Panc1 (cell line): ENCODE measurements around the gene IL13. TPM values are rescaled to one million over a fixed set of nuclear protein-coding genes. Genes with fewer than 3 reads are reported as not detected.

Experiments used
- ATAC-seq: fragments of 200-7000 bp; cut with Tn5 transposase; 2 replicates; pipeline ENCODE4 v1.9.1; 2020; ENCODE audit warnings: mild to moderate bottlenecking, moderate library complexity
- BruUV-seq: library from RNA; stranded (reverse); fragments of 400-500 nt; replicated peaks from 2 replicates; lab custom pipeline; 2021; lab: Mats Ljungman, UMichigan
- CTCF ChIA-PET: fragments of 300-600 bp; sonication (Branson Sonifier 250); formaldehyde crosslinking; loops from one replicate; lab custom pipeline; 2022; ENCODE audit warnings: antibody characterized with exemption; lab: Charles Lee
- POLR2A ChIA-PET: fragments of 300-600 bp; sonication (Branson Sonifier 250); formaldehyde crosslinking; loops from one replicate; lab custom pipeline; 2022; ENCODE audit warnings: antibody characterized with exemption; lab: Charles Lee
- DNase-seq: peaks from one replicate; pipeline ENCODE4 v3.0.0-alpha.2; 2010; ENCODE audit warnings: low read depth, low spot score
- H3K27ac ChIP-seq: 2 replicates; pipeline ENCODE4 v1.5.1; 2011; ENCODE audit warnings: mild to moderate bottlenecking, low read length, inconsistent platforms
- H3K27me3 ChIP-seq: fragments of 200-500 bp; sonication (Bioruptor generic); 2 replicates; pipeline ENCODE4 v1.6.0; 2014; ENCODE audit warnings: low read length, inconsistent platforms; ENCODE audit not compliant: control insufficient read depth, insufficient read depth
- H3K36me3 ChIP-seq: fragments of 200-500 bp; sonication (Bioruptor generic); 2 replicates; pipeline ENCODE4 v1.5.1; 2014; ENCODE audit warnings: inconsistent platforms, mild to moderate bottlenecking, low read length, moderate library complexity; ENCODE audit not compliant: control insufficient read depth, insufficient read depth
- H3K4me1 ChIP-seq: 2 replicates; pipeline ENCODE4 v1.5.1; 2011; ENCODE audit warnings: inconsistent platforms, mild to moderate bottlenecking, low read length, moderate library complexity; ENCODE audit not compliant: control insufficient read depth, insufficient read depth
- H3K4me3 ChIP-seq, 2 experiments: 2 replicates each; pipeline ENCODE4 v1.5.1; 2011 to 2012; ENCODE audit warnings: low read depth in 2 of 2, low read length in 2 of 2, mild to moderate bottlenecking in 2 of 2, inconsistent platforms in 1 of 2, moderate library complexity in 1 of 2
- H3K9me3 ChIP-seq: fragments of 200-500 bp; sonication (Bioruptor generic); 2 replicates; pipeline ENCODE4 v1.5.1; 2014; ENCODE audit warnings: low read depth, mild to moderate bottlenecking, inconsistent platforms, low read length, moderate library complexity; ENCODE audit not compliant: control insufficient read depth, insufficient read depth
- POLR2AphosphoS5 ChIP-seq: IDR thresholded peaks from 2 replicates; pipeline ENCODE4 v1.6.1; 2012; ENCODE audit warnings: mild to moderate bottlenecking, low read depth, low read length, moderate library complexity
- SIN3A ChIP-seq: IDR thresholded peaks from 2 replicates; pipeline ENCODE4 v1.6.1; 2012; ENCODE audit warnings: low read depth, mild to moderate bottlenecking, low read length, moderate library complexity, borderline replicate concordance; ENCODE audit not compliant: insufficient read depth
- TCF7L2 ChIP-seq: IDR thresholded peaks from 2 replicates; pipeline ENCODE4 v1.6.1; 2011; ENCODE audit warnings: mild to moderate bottlenecking, low read depth, low read length, inconsistent platforms
- in situ Hi-C: cut with HindIII; loops from 2 replicates; pipeline ENCODE4 v1.10.0; 2016; ENCODE audit warnings: low sequenced_read_pairs, low pct_unique_long_range_greater_than_20kb
- intact Hi-C: fragments of 100-400 bp; cut with micrococcal nuclease; formaldehyde crosslinking; loops from one replicate; pipeline ENCODE4 v1.10.0; 2022; ENCODE audit not compliant: unreplicated experiment
- total RNA-seq: library from RNA; stranded (reverse); gene quantifications from one replicate; pipeline ENCODE4 v1.2.1, GENCODE V29; 2021; ENCODE audit not compliant: unreplicated experiment
- TF ChIP-seq, protein P1 (sequence below): fragments of 450-650 bp; IDR thresholded peaks from 2 replicates; pipeline ENCODE4 v1.5.1; 2017; ENCODE audit warnings: mild to moderate bottlenecking
- TF ChIP-seq, protein P2 (sequence below), 2 experiments: IDR thresholded peaks; 2 replicates each; pipeline ENCODE4 v1.6.1; 2011 to 2012; ENCODE audit warnings: low read depth in 2 of 2, control low read depth in 1 of 2, low read length in 1 of 2, mild to moderate bottlenecking in 1 of 2, moderate library complexity in 1 of 2; ENCODE audit not compliant: insufficient read depth in 1 of 2

IL13 gene
- total RNA-seq, 1 experiment from 2014 or later: not detected

- ChIA-PET CTCF (no interaction called here), POLR2A (no interaction called here)
- DNase-seq: no peak
- Histone ChIP-seq H3K4me3 (no peak overlapping the region), H3K36me3 (no peaks in the 10 kb centered on the region), H3K4me1 (no peaks in the 10 kb centered on the region), H3K27ac (no peak overlapping the region), H3K9me3 (no peaks in the 10 kb centered on the region), H3K27me3 (no peaks in the 10 kb centered on the region)
- TF ChIP-seq, protein P1, sequence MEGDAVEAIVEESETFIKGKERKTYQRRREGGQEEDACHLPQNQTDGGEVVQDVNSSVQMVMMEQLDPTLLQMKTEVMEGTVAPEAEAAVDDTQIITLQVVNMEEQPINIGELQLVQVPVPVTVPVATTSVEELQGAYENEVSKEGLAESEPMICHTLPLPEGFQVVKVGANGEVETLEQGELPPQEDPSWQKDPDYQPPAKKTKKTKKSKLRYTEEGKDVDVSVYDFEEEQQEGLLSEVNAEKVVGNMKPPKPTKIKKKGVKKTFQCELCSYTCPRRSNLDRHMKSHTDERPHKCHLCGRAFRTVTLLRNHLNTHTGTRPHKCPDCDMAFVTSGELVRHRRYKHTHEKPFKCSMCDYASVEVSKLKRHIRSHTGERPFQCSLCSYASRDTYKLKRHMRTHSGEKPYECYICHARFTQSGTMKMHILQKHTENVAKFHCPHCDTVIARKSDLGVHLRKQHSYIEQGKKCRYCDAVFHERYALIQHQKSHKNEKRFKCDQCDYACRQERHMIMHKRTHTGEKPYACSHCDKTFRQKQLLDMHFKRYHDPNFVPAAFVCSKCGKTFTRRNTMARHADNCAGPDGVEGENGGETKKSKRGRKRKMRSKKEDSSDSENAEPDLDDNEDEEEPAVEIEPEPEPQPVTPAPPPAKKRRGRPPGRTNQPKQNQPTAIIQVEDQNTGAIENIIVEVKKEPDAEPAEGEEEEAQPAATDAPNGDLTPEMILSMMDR: no peak
- no peak for TF ChIP-seq SIN3A
- TF ChIP-seq, protein P2, sequence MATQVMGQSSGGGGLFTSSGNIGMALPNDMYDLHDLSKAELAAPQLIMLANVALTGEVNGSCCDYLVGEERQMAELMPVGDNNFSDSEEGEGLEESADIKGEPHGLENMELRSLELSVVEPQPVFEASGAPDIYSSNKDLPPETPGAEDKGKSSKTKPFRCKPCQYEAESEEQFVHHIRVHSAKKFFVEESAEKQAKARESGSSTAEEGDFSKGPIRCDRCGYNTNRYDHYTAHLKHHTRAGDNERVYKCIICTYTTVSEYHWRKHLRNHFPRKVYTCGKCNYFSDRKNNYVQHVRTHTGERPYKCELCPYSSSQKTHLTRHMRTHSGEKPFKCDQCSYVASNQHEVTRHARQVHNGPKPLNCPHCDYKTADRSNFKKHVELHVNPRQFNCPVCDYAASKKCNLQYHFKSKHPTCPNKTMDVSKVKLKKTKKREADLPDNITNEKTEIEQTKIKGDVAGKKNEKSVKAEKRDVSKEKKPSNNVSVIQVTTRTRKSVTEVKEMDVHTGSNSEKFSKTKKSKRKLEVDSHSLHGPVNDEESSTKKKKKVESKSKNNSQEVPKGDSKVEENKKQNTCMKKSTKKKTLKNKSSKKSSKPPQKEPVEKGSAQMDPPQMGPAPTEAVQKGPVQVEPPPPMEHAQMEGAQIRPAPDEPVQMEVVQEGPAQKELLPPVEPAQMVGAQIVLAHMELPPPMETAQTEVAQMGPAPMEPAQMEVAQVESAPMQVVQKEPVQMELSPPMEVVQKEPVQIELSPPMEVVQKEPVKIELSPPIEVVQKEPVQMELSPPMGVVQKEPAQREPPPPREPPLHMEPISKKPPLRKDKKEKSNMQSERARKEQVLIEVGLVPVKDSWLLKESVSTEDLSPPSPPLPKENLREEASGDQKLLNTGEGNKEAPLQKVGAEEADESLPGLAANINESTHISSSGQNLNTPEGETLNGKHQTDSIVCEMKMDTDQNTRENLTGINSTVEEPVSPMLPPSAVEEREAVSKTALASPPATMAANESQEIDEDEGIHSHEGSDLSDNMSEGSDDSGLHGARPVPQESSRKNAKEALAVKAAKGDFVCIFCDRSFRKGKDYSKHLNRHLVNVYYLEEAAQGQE (IDR thresholded peaks at IDR 0.05; ENCODE audit: insufficient read depth in 1 of 2, low read depth in 2 of 2, low read length in 1 of 2): no peak
- no peak for TF ChIP-seq POLR2AphosphoS5
- no peak for TF ChIP-seq TCF7L2
- in situ Hi-C loops: no loop called here
- peak; percentile 48 for ATAC-seq
- no TSS peak for BruUV-seq
- intact Hi-C loops: no loop called here
Measured at GRCh38 chr5:132662925-132663770, 5.2 kb downstream of the IL13 start.

DNA sequence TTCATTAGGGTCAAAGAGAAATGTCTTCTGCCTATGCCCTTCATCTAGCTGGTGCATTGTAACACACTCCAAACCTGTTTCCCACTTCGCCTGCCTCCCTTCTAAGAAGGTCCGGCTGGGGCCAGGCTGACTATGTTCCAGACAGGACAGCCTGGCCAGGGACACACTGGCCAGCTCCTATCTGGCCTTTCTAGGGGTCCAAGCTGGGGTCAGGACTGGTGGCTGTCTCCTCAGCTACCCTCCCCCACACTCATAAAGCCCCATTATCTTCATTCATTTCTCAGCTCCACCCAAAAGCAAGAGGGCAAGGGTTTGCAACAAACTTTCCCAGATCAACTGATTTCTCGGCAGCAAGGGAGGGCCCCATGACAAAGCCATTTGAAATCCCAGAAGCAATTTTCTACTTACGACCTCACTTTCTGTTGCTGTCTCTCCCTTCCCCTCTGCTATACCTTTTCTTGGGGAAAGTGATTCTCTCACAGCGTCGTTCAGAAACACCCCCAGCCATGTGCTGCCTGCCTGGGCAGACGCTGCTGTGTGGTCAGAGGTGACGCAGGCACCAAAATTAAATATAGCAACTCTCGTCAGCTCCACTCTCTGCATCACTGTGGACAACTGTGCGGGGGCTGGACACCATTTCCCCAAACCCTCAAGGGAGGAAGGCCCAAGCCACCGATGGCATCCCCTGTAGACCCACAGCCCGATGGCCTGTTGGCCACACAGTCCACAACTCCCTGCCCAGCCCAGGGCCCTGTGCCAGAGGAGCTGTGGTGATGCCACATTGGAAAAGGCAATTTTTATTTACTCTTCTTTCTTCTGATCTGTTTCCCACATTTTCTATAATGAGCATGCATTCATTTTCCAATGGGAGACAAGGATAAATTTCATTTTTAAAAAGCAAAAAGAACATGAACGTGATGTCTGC, 6.1 kb downstream of the IL13 start:
- in situ Hi-C loops (no loop called here), intact Hi-C loops (no loop called here)
- Histone ChIP-seq H3K27ac (no peak overlapping the region), H3K9me3 (no peaks in the 10 kb centered on the region), H3K4me1 (no peaks in the 10 kb centered on the region), H3K4me3 (no peak overlapping the region), H3K27me3 (no peaks in the 10 kb centered on the region), H3K36me3 (no peaks in the 10 kb centered on the region)
- no peak for DNase-seq
- ATAC-seq: no peak
- ChIA-PET POLR2A (interaction anchor here (0.6 kb wide), 1 partner anchor 112 kb away, joined by 3 read pairs; no protein-coding TSS in a partner anchor), CTCF (no interaction called here)
- TF ChIP-seq, protein P1: no peak
- TF ChIP-seq POLR2AphosphoS5 (no peak), TCF7L2 (no peak), SIN3A (no peak)
- TF ChIP-seq, protein P2 (IDR thresholded peaks at IDR 0.05; ENCODE audit: insufficient read depth in 1 of 2, low read depth in 2 of 2, low read length in 1 of 2): no peak
- BruUV-seq: no TSS peak
